CD14-positive monocyte (primary cell): Measurements from ENCODE around the gene MPRIP. TPM values are rescaled to one million over a fixed set of nuclear protein-coding genes. Genes with fewer than 3 reads are reported as not detected.
A peak's percentile ranks its signal among the peaks of the same experiment; 100 is the strongest.

Experiments used
- DNase-seq, 3 donors: peaks; one replicate each; pipeline ENCODE4 v3.0.0-alpha.2; 2011 to 2022
- H2AFZ ChIP-seq: 2 replicates; pipeline ENCODE4 v1.6.0; 2012; ENCODE audit warnings: mild to moderate bottlenecking, low read depth, low read length, inconsistent platforms; ENCODE audit not compliant: insufficient read depth, poor library complexity, severe bottlenecking
- H3K27ac ChIP-seq, 2 donors: 1 replicate in 1 of 2; 2 replicates in 1 of 2; pipeline ENCODE4 v1.5.1; 2012 to 2013; ENCODE audit warnings: low read length in 2 of 2, control low read depth in 1 of 2, inconsistent platforms in 1 of 2, low read depth in 1 of 2, mild to moderate bottlenecking in 1 of 2
- H3K27me3 ChIP-seq, 2 donors: one replicate each; pipeline versions ENCODE4 v1.6.0 to v1.6.1; 2011 to 2013; ENCODE audit warnings: low read length in 2 of 2; ENCODE audit not compliant: control insufficient read depth in 2 of 2, insufficient read depth in 2 of 2
- H3K36me3 ChIP-seq, 2 donors: replicated peaks in 1 of 2; 1 replicate in 1 of 2; 2 replicates in 1 of 2; pipeline versions ENCODE4 v1.5.1 to v1.6.1; 2012 to 2013; ENCODE audit warnings: low read length in 2 of 2, control low read depth in 1 of 2, inconsistent platforms in 1 of 2, mild to moderate bottlenecking in 1 of 2; ENCODE audit not compliant: insufficient read depth in 2 of 2, control insufficient read depth in 1 of 2
- H3K4me1 ChIP-seq, 2 donors: 1 replicate in 1 of 2; 2 replicates in 1 of 2; pipeline versions ENCODE4 v1.5.1 to v1.6.1; 2012 to 2013; ENCODE audit warnings: low read length in 2 of 2, control low read depth in 1 of 2, inconsistent platforms in 1 of 2, mild to moderate bottlenecking in 1 of 2, moderate library complexity in 1 of 2; ENCODE audit not compliant: insufficient read depth in 2 of 2, control insufficient read depth in 1 of 2
- H3K4me2 ChIP-seq: replicated peaks from 2 replicates; pipeline ENCODE3; 2012; ENCODE audit warnings: low read length, moderate library complexity, mild to moderate bottlenecking; ENCODE audit not compliant: poor library complexity, severe bottlenecking; ENCODE audit errors: extremely low read depth
- H3K4me3 ChIP-seq, 3 experiments: fragments of 200-600 bp in 1 of 3; sonication (generic) in 1 of 3; replicated peaks in 1 of 3; 1 replicate in 2 of 3; 2 replicates in 1 of 3; pipeline ENCODE4 v1.5.1; 2011 to 2013; ENCODE audit warnings: low read length in 3 of 3, mild to moderate bottlenecking in 3 of 3, control low read depth in 2 of 3, low read depth in 2 of 3, inconsistent platforms in 1 of 3, moderate library complexity in 1 of 3
- H3K79me2 ChIP-seq: 2 replicates; pipeline ENCODE4 v1.6.0; 2012; ENCODE audit warnings: mild to moderate bottlenecking, control low read depth, inconsistent platforms, low read length, moderate library complexity; ENCODE audit not compliant: insufficient read depth
- H3K9ac ChIP-seq: 2 replicates; pipeline ENCODE4 v1.6.0; 2017; ENCODE audit warnings: low read length, mild to moderate bottlenecking; ENCODE audit not compliant: insufficient read depth, poor library complexity, severe bottlenecking
- H3K9me3 ChIP-seq, 2 donors: replicated peaks in 1 of 2; 1 replicate in 1 of 2; 2 replicates in 1 of 2; pipeline versions ENCODE4 v1.5.1 to v1.6.1; 2012 to 2013; ENCODE audit warnings: low read length in 2 of 2, control low read depth in 1 of 2; ENCODE audit not compliant: control insufficient read depth in 1 of 2, insufficient read depth in 1 of 2
- H4K20me1 ChIP-seq: 2 replicates; pipeline ENCODE4 v1.6.0; 2012; ENCODE audit warnings: mild to moderate bottlenecking, low read length, control low read depth, moderate library complexity; ENCODE audit not compliant: insufficient read depth
- H3K27ac Mint-ChIP-seq, 7 donors: one replicate each; pipeline ENCODE4 v1.8.0; 2020; ENCODE audit warnings: mild to moderate bottlenecking in 7 of 7, mixed read lengths in 7 of 7, moderate library complexity in 6 of 7, inconsistent platforms in 2 of 7
- H3K27me3 Mint-ChIP-seq, 3 donors: one replicate each; pipeline ENCODE4 v1.8.0; 2021 to 2022; ENCODE audit warnings: low read depth in 3 of 3, mild to moderate bottlenecking in 3 of 3, mixed read lengths in 3 of 3, moderate library complexity in 3 of 3, inconsistent platforms in 1 of 3
- H3K36me3 Mint-ChIP-seq, 2 donors: one replicate each; pipeline ENCODE4 v1.8.0; 2020; ENCODE audit warnings: mixed read lengths in 2 of 2, inconsistent platforms in 1 of 2, mild to moderate bottlenecking in 1 of 2
- H3K4me1 Mint-ChIP-seq: one replicate; pipeline ENCODE4 v1.8.0; 2020; ENCODE audit warnings: mild to moderate bottlenecking, mixed read lengths
- H3K4me3 Mint-ChIP-seq, 2 donors: one replicate each; pipeline ENCODE4 v1.8.0; 2020; ENCODE audit warnings: mild to moderate bottlenecking in 2 of 2, mixed read lengths in 2 of 2, moderate library complexity in 1 of 2
- H3K9me3 Mint-ChIP-seq, 7 donors: one replicate each; pipeline ENCODE4 v1.8.0; 2020 to 2022; ENCODE audit warnings: mixed read lengths in 7 of 7, mild to moderate bottlenecking in 6 of 7, moderate library complexity in 6 of 7, inconsistent platforms in 2 of 7
- WGBS: methylation state at CpG from one replicate; pipeline ENCODE4 v1.1.5; 2013; ENCODE audit warnings: missing lambda C conversion rate; ENCODE audit not compliant: insufficient coverage; 5-methylcytosine and 5-hydroxymethylcytosine counted together
- intact Hi-C, 2 donors: fragments of 100-400 bp; cut with micrococcal nuclease; formaldehyde crosslinking; loops; one replicate each; pipeline versions ENCODE4 v1.15.0 to v1.15.1; 2023
- polyA plus RNA-seq, 3 donors: library from polyadenylated mRNA; depleted of rRNA in 1 of 3; unstranded in 2 of 3; stranded (reverse) in 1 of 3; fragments of 300-500 nt in 2 of 3; fragments of >200 nt in 1 of 3; fragmentation: Illumina TruSeq in 2 of 3; gene quantifications; 1 replicate in 2 of 3; 2 replicates in 1 of 3; pipeline ENCODE4 v1.2.3, GENCODE V29; 2012 to 2021
- TF ChIP-seq, protein P1 (sequence below): fragments of 200-600 bp; IDR thresholded peaks from one replicate; pipeline ENCODE4 v1.8.0; 2022; ENCODE audit warnings: antibody characterized with exemption, mild to moderate bottlenecking

The MPRIP gene
- polyA plus RNA-seq, 3 donors, result 2.0 to 48.7 (median 2.5) TPM

DNA sequence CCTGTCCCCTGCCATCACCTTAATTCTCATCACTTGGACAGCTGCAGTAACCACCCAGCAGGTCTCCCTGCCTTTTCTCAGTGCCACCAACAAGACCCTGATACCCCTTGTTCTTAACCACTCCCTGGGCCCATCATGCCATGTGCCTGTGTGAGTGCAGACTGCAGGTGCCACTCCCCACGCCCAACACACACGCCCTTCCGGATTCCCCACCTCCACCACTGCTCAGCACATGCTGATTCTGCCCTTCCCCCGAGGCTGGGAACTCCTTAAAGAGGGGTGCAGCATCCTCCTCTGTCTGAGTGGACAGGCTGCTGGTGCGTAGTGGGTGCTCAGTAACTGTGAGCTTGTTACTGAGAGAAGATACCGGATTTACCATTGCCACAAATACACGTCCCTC is 111.5 kb downstream of the MPRIP start:
- Histone ChIP-seq H2AFZ (no peak overlapping the region), H3K36me3 (peaks cover 40 to 58% of the 10 kb centered on the region in 2 donors), H3K27me3 (no peaks in the 10 kb centered on the region), H3K4me3 (no peak overlapping the region), H3K4me1 (peaks cover 42 to 43% of the 10 kb centered on the region in 2 donors), H3K9ac (no peak overlapping the region), H3K79me2 (no peaks in the 10 kb centered on the region), H4K20me1 (peaks cover 9% of the 10 kb centered on the region), H3K4me2 (no peak overlapping the region), H3K27ac (no peak overlapping the region), H3K9me3 (no peaks in the 10 kb centered on the region)
- TF ChIP-seq, protein P1, sequence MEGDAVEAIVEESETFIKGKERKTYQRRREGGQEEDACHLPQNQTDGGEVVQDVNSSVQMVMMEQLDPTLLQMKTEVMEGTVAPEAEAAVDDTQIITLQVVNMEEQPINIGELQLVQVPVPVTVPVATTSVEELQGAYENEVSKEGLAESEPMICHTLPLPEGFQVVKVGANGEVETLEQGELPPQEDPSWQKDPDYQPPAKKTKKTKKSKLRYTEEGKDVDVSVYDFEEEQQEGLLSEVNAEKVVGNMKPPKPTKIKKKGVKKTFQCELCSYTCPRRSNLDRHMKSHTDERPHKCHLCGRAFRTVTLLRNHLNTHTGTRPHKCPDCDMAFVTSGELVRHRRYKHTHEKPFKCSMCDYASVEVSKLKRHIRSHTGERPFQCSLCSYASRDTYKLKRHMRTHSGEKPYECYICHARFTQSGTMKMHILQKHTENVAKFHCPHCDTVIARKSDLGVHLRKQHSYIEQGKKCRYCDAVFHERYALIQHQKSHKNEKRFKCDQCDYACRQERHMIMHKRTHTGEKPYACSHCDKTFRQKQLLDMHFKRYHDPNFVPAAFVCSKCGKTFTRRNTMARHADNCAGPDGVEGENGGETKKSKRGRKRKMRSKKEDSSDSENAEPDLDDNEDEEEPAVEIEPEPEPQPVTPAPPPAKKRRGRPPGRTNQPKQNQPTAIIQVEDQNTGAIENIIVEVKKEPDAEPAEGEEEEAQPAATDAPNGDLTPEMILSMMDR, result no peak
- H3K4me1 Mint-ChIP-seq, result peaks cover 45% of the 10 kb centered on the region
- WGBS, result 95% methylated on average over 3 of the region's 7 CpGs
- H3K4me3 Mint-ChIP-seq, result no peak overlapping the region
- DNase-seq, result no peak
- peaks cover 60 to 65% of the 10 kb centered on the region in 2 donors for H3K36me3 Mint-ChIP-seq
- intact Hi-C loops, result no loop called here
- peaks cover 0 to 3% (median 0%) of the 10 kb centered on the region in 7 donors for H3K9me3 Mint-ChIP-seq
- peak overlapping the region in 1 of 7 donors; percentile 54 for H3K27ac Mint-ChIP-seq
- peaks cover 0 to 3% (median 0%) of the 10 kb centered on the region in 3 donors for H3K27me3 Mint-ChIP-seq

DNA sequence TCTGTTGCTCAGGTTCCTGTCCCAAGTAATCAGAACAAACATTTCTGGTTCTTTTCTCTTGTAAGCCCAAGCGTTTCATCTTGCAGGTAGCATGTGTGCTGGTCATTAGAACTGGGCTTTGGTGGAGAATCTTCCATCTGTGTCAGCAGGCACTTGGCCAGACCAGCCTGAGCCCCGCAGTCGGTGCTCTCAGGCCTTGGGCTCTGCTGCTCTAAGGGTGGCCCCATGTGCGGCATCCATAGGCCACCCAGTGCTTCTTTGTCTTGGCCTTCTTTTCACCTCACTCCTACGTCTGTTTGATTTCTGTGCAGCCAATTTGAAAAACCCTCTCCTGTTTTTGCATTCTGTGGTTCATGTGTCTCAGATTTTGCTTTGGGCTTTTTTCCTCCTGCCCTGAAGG is 112.3 kb downstream of the MPRIP start:
- Histone ChIP-seq H3K9me3 (no peaks in the 10 kb centered on the region), H4K20me1 (peaks cover 9% of the 10 kb centered on the region), H2AFZ (no peak overlapping the region), H3K9ac (no peak overlapping the region), H3K79me2 (no peaks in the 10 kb centered on the region), H3K4me1 (peaks cover 35 to 36% of the 10 kb centered on the region in 2 donors), H3K4me3 (no peak overlapping the region), H3K27ac (no peak overlapping the region), H3K4me2 (no peak overlapping the region), H3K27me3 (no peaks in the 10 kb centered on the region), H3K36me3 (peaks cover 48 to 67% of the 10 kb centered on the region in 2 donors)
- H3K4me1 Mint-ChIP-seq, result peaks cover 39% of the 10 kb centered on the region
- 100% methylated on average over 3 of the region's 5 CpGs for WGBS
- peaks cover 0 to 3% (median 0%) of the 10 kb centered on the region in 7 donors for H3K9me3 Mint-ChIP-seq
- TF ChIP-seq, protein P1, result no peak
- no peak for DNase-seq
- peaks cover 68 to 73% of the 10 kb centered on the region in 2 donors for H3K36me3 Mint-ChIP-seq
- no peak overlapping the region for H3K4me3 Mint-ChIP-seq
- peaks cover 0 to 3% (median 0%) of the 10 kb centered on the region in 3 donors for H3K27me3 Mint-ChIP-seq
- no peak overlapping the region for H3K27ac Mint-ChIP-seq
- intact Hi-C loops, result no loop called here
